Thyroid gland (tissue), 4 donors: ENCODE measurements around the gene DNM2.

Experiments
- CTCF ChIP-seq, 6 experiments: fragments of 200-600 bp in 3 of 6; fragments of 450-650 bp in 3 of 6; sonication (generic) in 3 of 6; IDR thresholded peaks; one replicate each; pipeline ENCODE4 v1.5.1; 2016 to 2019; ENCODE audit warnings: antibody characterized with exemption in 6 of 6, mild to moderate bottlenecking in 2 of 6, inconsistent platforms in 1 of 6, moderate library complexity in 1 of 6
- POLR2A ChIP-seq, 2 donors: fragments of 450-650 bp; IDR thresholded peaks; one replicate each; pipeline ENCODE4 v1.6.1; 2017; ENCODE audit warnings: antibody characterized with exemption in 2 of 2, mild to moderate bottlenecking in 2 of 2, moderate library complexity in 1 of 2

- TF ChIP-seq CTCF (IDR thresholded peaks at IDR 0.05) (no peak), POLR2A (IDR thresholded peaks at IDR 0.05) (no peak)
These were observed 43.8 kb downstream of the DNM2 start for GRCh38 chr19:10761443-10762250.
